B cell (primary cell): Measurements from ENCODE around the gene TMEM108. TPM values are rescaled to one million over a fixed set of nuclear protein-coding genes. Genes with fewer than 3 reads are reported as not detected.

Source experiments
- ATAC-seq: fragments of 200-7000 bp; cut with Tn5 transposase; one replicate; pipeline ENCODE4 v1.10.0; 2021; ENCODE audit warnings: low read depth, mild to moderate bottlenecking, moderate number of reproducible peaks, moderate library complexity
- CTCF ChIA-PET: fragments of 350-600 bp; sonication (Branson Sonifier 250); formaldehyde crosslinking; loops from one replicate; lab custom pipeline; 2021; ENCODE audit warnings: antibody characterized with exemption, inconsistent platforms; lab: Charles Lee
- POLR2A ChIA-PET: fragments of 350-600 bp; sonication (Branson Sonifier 250); formaldehyde crosslinking; loops from one replicate; lab custom pipeline; 2021; ENCODE audit warnings: antibody characterized with exemption; lab: Charles Lee
- DNase-seq: peaks from one replicate; pipeline ENCODE4 v3.0.0; 2013
- H2AFZ ChIP-seq: 2 replicates; pipeline ENCODE4 v1.6.1; 2012; ENCODE audit warnings: mild to moderate bottlenecking, low read depth, low read length; ENCODE audit not compliant: insufficient read depth, poor library complexity, severe bottlenecking
- H3K27ac ChIP-seq, 2 donors: 1 replicate in 1 of 2; 2 replicates in 1 of 2; pipeline ENCODE4 v1.5.1; 2012 to 2013; ENCODE audit warnings: low read length in 2 of 2, mild to moderate bottlenecking in 2 of 2, moderate library complexity in 1 of 2
- H3K27me3 ChIP-seq, 4 experiments: fragments of 200-600 bp in 1 of 4; sonication (generic) in 1 of 4; replicated peaks in 1 of 4; 1 replicate in 2 of 4; 2 replicates in 2 of 4; pipeline versions ENCODE4 v1.6.1 to v1.7.0; 2013 to 2016; ENCODE audit warnings: low read length in 3 of 4, mild to moderate bottlenecking in 2 of 4, mixed read lengths in 1 of 4, moderate library complexity in 1 of 4; ENCODE audit not compliant: insufficient read depth in 4 of 4, control insufficient read depth in 3 of 4; ENCODE audit errors: control extremely low read depth in 1 of 4
- H3K36me3 ChIP-seq, 2 experiments: replicated peaks in 1 of 2; 1 replicate in 1 of 2; 2 replicates in 1 of 2; pipeline versions ENCODE4 v1.6.1 to v1.7.1; 2013; ENCODE audit warnings: low read length in 1 of 2; ENCODE audit not compliant: insufficient read depth in 2 of 2, control insufficient read depth in 1 of 2; ENCODE audit errors: control extremely low read depth in 1 of 2, extremely low read depth in 1 of 2
- H3K4me1 ChIP-seq, 2 donors: fragments of 200-600 bp in 1 of 2; sonication (generic) in 1 of 2; 1 replicate in 1 of 2; 2 replicates in 1 of 2; pipeline versions ENCODE4 v1.5.1 to v1.6.1; 2013 to 2017; ENCODE audit warnings: low read length in 2 of 2; ENCODE audit not compliant: control insufficient read depth in 2 of 2, insufficient read depth in 2 of 2
- H3K4me2 ChIP-seq: replicated peaks from 2 replicates; pipeline ENCODE3; 2012; ENCODE audit warnings: mild to moderate bottlenecking, low read depth, low read length; ENCODE audit not compliant: poor library complexity, severe bottlenecking
- H3K4me3 ChIP-seq, 5 experiments: fragments of 200-600 bp in 1 of 5; sonication (generic) in 1 of 5; 1 replicate in 3 of 5; 2 replicates in 2 of 5; pipeline versions ENCODE4 v1.5.1 to v1.7.0; 2011 to 2016; ENCODE audit warnings: low read length in 4 of 5, mild to moderate bottlenecking in 4 of 5, low read depth in 2 of 5, control low read depth in 1 of 5, moderate library complexity in 1 of 5; ENCODE audit not compliant: insufficient read depth in 1 of 5; ENCODE audit errors: control extremely low read depth in 1 of 5, extremely low read depth in 1 of 5
- H3K79me2 ChIP-seq: fragments of 200-600 bp; sonication (generic); one replicate; pipeline ENCODE4 v1.6.0; 2016; ENCODE audit warnings: low read length; ENCODE audit not compliant: control insufficient read depth, insufficient read depth
- H3K9ac ChIP-seq: fragments of 200-600 bp; sonication (generic); 2 replicates; pipeline ENCODE4 v1.6.1; 2017; ENCODE audit warnings: mild to moderate bottlenecking, low read length, moderate library complexity
- H3K9me3 ChIP-seq, 3 donors: one replicate each; pipeline versions ENCODE4 v1.6.1 to v1.7.1; 2013; ENCODE audit warnings: low read length in 2 of 3; ENCODE audit not compliant: control insufficient read depth in 2 of 3, insufficient read depth in 1 of 3; ENCODE audit errors: control extremely low read depth in 1 of 3
- H4K20me1 ChIP-seq: 2 replicates; pipeline ENCODE4 v1.6.0; 2012; ENCODE audit warnings: mild to moderate bottlenecking, low read length; ENCODE audit not compliant: insufficient read depth, control insufficient read depth, poor library complexity, severe bottlenecking
- H3K27ac Mint-ChIP-seq: one replicate; pipeline ENCODE4 v1.8.0; 2021; ENCODE audit warnings: mixed read lengths
- H3K27me3 Mint-ChIP-seq: one replicate; pipeline ENCODE4 v1.8.0; 2021; ENCODE audit warnings: mixed read lengths
- H3K4me1 Mint-ChIP-seq: one replicate; pipeline ENCODE4 v1.8.0; 2021; ENCODE audit warnings: mixed read lengths
- H3K4me3 Mint-ChIP-seq: one replicate; pipeline ENCODE4 v1.8.0; 2021; ENCODE audit warnings: mixed read lengths
- H3K9me3 Mint-ChIP-seq: one replicate; pipeline ENCODE4 v1.8.0; 2022; ENCODE audit warnings: mixed read lengths; ENCODE audit not compliant: insufficient read depth
- EZH2 ChIP-seq: IDR thresholded peaks from 2 replicates; pipeline ENCODE4 v1.6.1; 2012; ENCODE audit warnings: borderline replicate concordance, low read depth, mild to moderate bottlenecking, moderate library complexity, low read length; ENCODE audit not compliant: insufficient read depth, poor library complexity, severe bottlenecking
- WGBS: methylation state at CpG from one replicate; pipeline ENCODE4 v1.1.5; 2013; ENCODE audit warnings: missing lambda C conversion rate; ENCODE audit not compliant: insufficient coverage; 5-methylcytosine and 5-hydroxymethylcytosine counted together
- intact Hi-C: fragments of 100-400 bp; cut with micrococcal nuclease; formaldehyde crosslinking; loops from one replicate; pipeline ENCODE4 v1.10.0; 2022
- polyA plus RNA-seq: library from polyadenylated mRNA; depleted of rRNA; stranded (reverse); fragments of >200 nt; gene quantifications from 2 replicates; pipeline ENCODE4 v1.2.3, GENCODE V29; 2012
- total RNA-seq, 2 donors: library from RNA; stranded (reverse); fragments of 120-200 nt in 1 of 2; gene quantifications; 1 replicate in 1 of 2; 2 replicates in 1 of 2; pipeline versions ENCODE4 v1.2.3 to v1.2.4, GENCODE V29; 2013 to 2022
- TF ChIP-seq, protein P1 (sequence below): fragments of 200-600 bp; IDR thresholded peaks from one replicate; pipeline ENCODE4 v1.8.0; 2022; ENCODE audit warnings: antibody characterized with exemption, mild to moderate bottlenecking

The TMEM108 gene
- total and polyA plus RNA-seq, 2 donors (not counting 1 experiment from before 2014, with no cell fraction given) = not detected

GRCh38 chr3:133058831-133059230 lies 20.6 kb downstream of the TMEM108 start:
- Histone ChIP-seq H3K79me2 (no peaks in the 10 kb centered on the region), H3K27ac (no peak overlapping the region), H3K4me3 (no peak overlapping the region), H4K20me1 (no peaks in the 10 kb centered on the region), H3K27me3 (no peaks in the 10 kb centered on the region), H3K36me3 (no peaks in the 10 kb centered on the region), H3K9me3 (no peaks in the 10 kb centered on the region), H2AFZ (no peak overlapping the region), H3K4me2 (no peak overlapping the region), H3K9ac (no peak overlapping the region), H3K4me1 (no peaks in the 10 kb centered on the region)
- H3K27ac Mint-ChIP-seq = no peak overlapping the region
- H3K9me3 Mint-ChIP-seq = no peaks in the 10 kb centered on the region
- ChIA-PET POLR2A (no interaction called here), CTCF (no interaction called here)
- no peaks in the 10 kb centered on the region for H3K4me1 Mint-ChIP-seq
- no peak for ATAC-seq
- 100% methylated on average over 1 of the region's 6 CpGs for WGBS
- DNase-seq = no peak
- TF ChIP-seq, protein P1, sequence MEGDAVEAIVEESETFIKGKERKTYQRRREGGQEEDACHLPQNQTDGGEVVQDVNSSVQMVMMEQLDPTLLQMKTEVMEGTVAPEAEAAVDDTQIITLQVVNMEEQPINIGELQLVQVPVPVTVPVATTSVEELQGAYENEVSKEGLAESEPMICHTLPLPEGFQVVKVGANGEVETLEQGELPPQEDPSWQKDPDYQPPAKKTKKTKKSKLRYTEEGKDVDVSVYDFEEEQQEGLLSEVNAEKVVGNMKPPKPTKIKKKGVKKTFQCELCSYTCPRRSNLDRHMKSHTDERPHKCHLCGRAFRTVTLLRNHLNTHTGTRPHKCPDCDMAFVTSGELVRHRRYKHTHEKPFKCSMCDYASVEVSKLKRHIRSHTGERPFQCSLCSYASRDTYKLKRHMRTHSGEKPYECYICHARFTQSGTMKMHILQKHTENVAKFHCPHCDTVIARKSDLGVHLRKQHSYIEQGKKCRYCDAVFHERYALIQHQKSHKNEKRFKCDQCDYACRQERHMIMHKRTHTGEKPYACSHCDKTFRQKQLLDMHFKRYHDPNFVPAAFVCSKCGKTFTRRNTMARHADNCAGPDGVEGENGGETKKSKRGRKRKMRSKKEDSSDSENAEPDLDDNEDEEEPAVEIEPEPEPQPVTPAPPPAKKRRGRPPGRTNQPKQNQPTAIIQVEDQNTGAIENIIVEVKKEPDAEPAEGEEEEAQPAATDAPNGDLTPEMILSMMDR = no peak
- TF ChIP-seq EZH2 = no peak
- H3K27me3 Mint-ChIP-seq = peaks cover 11% of the 10 kb centered on the region
- no peak overlapping the region for H3K4me3 Mint-ChIP-seq
- intact Hi-C loops = no loop called here

GRCh38 chr3:133065193-133065961 lies 27.2 kb downstream of the TMEM108 start:
- H3K27ac ChIP-seq = no peak overlapping the region
- Mint-ChIP-seq H3K27ac (no peak overlapping the region), H3K9me3 (no peaks in the 10 kb centered on the region), H3K4me1 (no peaks in the 10 kb centered on the region), H3K27me3 (peaks cover 16% of the 10 kb centered on the region), H3K4me3 (no peak overlapping the region)
- intact Hi-C loops = no loop called here
- H2AFZ ChIP-seq = no peak overlapping the region
- H3K36me3 ChIP-seq = no peaks in the 10 kb centered on the region
- 100% methylated on average over 1 of the region's 7 CpGs for WGBS
- H3K4me1 ChIP-seq = no peaks in the 10 kb centered on the region
- H3K4me2 ChIP-seq = no peak overlapping the region
- POLR2A ChIA-PET = no interaction called here
- no peaks in the 10 kb centered on the region for H3K27me3 ChIP-seq
- no peak for DNase-seq
- CTCF ChIA-PET = no interaction called here
- no peaks in the 10 kb centered on the region for H3K9me3 ChIP-seq
- H3K9ac ChIP-seq = no peak overlapping the region
- no peaks in the 10 kb centered on the region for H3K79me2 ChIP-seq
- H4K20me1 ChIP-seq = no peaks in the 10 kb centered on the region
- no peak for ATAC-seq
- TF ChIP-seq EZH2 = no peak
- TF ChIP-seq, protein P1 = no peak
- H3K4me3 ChIP-seq = no peak overlapping the region
